ENCODE measurements around the gene FGFRL1. TPM values are rescaled to one million over a fixed set of nuclear protein-coding genes. Genes with fewer than 3 reads are reported as not detected.

The FGFRL1 gene
- total RNA-seq, 1 donor from 2014 or later, result 54.1 TPM

DNA sequence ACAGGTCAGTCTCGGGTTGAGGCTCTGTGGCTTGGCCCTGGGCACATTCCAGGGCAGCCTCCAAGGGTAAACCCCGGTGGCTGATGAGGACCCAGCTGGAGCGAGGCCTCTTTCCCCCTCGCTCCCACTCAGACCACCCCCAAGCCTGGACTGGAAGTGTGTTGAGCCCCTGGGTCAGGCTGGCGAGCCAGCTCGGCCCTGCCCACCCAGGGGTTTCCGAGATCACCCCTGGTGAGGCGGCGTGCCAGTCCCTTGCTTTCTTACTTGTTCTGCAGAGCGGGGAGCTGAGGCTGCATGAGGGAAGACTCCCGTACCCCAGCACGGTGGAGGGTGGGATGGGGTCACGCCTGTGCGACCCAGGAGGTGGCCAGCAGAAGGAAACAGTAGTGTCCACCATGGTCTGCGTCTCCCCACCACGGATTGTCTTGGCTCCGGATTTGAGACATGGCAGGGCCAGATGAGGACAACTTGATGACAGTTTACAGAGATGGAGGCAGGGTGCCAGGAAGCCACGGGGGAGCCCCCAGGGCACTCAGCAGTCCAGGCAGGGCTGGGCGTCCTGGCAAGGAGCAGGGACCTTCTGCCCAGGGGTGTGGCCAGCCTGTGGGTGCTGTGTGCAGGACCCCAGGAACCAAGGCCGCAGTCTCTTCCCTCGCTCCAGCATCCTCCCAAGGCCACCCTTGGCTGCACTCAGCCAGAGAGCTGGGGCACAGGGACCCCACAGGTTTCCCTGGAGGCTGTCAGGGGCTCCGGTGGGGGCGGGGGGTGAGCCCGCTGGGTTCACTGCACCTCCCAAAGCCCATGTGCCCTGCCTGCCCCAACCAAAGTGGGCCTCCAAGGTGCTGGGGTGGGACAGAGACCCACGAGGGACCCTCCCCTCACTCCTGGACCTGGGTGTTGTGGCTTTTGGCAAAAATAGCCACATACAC, 6.6 kb upstream of the FGFRL1 start:
- DNase-seq (ENCODE audit: low spot score), result no peak

- DNase-seq (ENCODE audit: low spot score), result no peak
Observed at GRCh38 chr4:1006856-1007255, 4.6 kb upstream of the FGFRL1 start.

DNA sequence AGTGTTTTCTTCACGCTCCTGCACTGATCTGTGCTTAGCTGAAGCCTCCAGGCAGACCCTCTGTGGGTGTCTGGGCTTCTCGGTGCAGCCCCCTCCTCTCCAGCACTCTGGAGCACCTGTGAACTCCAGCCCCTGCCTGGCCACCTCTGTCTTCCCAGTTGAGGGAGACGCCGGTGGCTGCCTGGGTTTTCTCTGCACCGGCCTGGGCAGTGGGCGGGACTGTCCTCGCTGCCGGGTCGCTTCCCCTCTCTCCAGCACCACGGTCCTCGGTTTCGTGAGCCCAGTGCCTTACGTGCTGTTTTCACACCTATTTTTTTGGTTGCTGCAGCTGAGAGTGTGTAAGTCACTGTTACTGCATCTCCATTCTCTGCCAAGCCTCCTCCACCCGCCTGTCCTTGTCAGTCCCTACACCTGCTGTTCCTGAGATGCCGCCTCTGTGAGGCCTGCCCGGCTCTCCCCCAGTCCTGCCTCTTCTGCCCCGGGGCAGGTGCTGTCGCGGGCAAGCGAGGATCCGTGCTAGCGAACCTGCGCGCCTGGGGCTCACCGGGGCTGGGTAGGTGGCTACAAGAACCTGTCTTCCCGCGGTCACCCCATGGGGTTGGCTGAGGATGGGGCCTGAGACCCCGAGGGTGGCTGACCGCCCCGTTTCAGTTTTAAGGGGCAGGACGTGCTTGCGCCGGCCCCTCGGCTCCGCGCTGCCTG, 2.4 kb upstream of the FGFRL1 start:
- DNase-seq (ENCODE audit: low spot score), result no peak

- DNase-seq (ENCODE audit: low spot score), result no peak
Observed at GRCh38 chr4:1009542-1010394, 1.7 kb upstream of the FGFRL1 start.

- DNase-seq (ENCODE audit: low spot score), result no peak
Observed at GRCh38 chr4:1010395-1011021, 918 bp upstream of the FGFRL1 start.

DNA sequence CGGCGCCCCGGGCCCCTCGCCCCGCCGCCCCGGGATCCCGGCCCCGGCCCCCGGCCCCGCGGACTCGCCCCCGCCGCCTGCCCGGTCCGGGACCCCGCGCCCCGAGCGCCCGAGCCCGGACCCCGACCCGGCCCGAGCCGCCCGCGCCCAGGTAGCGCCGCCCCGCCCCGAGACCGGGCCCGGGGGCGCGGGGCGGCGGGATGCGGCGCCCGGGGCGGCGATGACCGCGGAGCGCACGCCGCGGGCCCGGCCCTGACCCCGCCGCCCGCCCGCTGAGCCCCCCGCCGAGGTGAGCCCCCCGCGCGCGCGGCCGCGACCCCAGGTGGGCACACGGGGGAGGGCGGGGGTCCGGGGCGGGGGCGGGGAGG, 224 bp downstream of the FGFRL1 start:
- no peak for DNase-seq (ENCODE audit: low spot score)

- DNase-seq (ENCODE audit: low spot score), result no peak
Observed at GRCh38 chr4:1012034-1012739, 761 bp downstream of the FGFRL1 start.

DNA sequence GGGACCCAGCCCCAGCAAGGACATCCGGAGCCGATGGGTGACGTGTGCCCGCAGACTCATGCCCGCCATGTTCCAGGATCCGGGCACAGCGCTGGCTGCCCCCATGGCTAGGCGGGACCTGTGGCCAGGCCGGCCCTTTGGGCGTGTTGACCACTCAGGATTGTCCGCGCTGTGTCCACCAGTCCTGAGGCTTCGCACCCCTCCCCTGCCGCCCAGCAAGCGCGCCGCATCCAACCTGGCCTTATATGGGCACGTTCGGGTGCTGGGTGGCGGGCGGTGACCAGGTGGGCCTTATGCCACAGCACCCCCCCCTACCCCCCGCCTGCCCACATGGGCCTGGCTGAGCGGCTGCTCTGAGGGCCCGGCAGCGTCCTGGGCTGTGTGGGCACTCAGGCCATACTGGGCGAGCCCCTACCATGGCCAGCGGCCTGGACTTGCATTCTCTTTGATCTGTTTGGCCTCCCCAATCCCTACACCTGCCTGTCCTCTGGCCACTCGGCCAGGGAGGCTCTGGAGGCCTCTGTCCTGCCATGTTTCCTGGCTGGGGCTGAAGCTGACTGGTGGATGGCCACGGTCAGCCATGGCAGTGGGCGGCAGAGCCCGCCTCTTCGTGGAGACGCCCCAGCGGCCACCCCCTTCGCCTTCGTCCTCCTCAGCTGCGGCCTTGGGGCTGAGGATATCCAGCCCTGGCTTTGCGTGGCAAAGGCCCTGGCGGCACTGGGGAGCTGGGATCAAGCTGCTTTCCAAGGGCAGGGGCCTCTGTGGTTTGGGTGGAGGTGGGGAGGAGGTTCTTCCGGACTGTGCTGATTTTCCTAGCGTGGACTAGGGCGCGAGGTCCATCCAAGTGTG, 2.0 kb downstream of the FGFRL1 start:
- DNase-seq (ENCODE audit: low spot score), result no peak

DNA sequence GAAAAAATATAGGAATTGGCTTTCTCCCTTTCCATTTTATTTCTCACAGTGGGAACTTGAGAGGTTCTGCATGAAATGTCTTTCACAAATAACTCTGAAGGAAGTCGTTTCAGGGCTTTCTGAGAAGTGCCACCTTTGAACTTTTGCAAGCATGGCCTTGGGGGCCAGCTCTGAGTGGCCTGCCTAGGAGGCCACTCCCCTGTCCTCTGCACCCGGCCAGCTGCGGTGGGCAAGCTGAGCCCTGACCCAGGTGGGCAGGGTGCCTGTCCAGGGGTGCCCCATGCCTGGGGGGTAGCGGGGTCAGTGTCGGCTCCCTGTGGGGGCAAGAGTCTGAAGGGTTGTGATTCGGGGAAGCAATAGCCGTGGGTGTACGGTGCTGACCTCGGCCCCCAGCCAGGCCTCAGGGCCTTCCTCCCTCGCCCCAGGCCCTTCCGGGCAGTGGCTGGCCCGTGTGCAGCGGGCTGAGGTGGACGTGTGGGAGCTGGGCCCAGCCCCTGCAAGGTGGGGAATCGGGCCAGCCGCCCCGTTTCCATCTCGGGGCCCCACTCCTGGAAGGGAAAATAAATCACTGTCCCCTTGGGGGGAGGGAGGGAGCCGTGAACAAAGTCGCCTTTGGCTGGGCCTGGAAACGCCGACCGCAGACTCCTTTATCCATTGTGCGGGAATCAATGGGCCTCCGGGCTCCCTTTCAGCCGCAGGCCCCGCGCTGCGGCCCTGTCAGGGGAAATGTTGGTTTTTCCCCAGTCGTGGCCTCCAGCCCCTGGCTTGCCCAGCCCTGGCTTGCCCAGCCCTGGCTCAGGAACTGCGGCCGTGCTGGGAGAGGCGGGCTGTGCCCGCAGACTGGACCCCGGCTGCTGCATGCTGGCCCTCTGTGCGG, 3.1 kb downstream of the FGFRL1 start:
- DNase-seq (ENCODE audit: low spot score), result no peak

DNA sequence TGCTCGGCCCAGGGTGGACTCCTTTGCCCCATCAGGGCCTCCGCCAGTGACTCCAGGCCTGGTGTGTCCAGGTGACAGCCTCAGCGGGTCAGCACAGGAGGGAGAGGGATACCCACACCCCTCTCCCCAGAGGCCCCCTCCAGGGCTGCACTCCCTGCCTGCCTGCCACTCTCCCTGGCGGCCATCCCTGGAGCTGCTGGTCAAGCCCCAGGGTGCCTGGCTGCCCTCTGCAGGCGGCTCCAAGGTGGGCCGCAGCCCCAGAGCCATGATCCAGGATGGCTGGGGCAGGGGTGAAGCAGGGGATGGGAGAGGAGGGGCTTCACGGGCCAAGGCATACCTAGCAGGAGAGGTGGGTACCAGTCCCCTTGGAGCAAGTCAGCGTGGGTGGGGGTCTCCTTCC, 3.8 kb downstream of the FGFRL1 start:
- no peak for DNase-seq (ENCODE audit: low spot score)

- no peak for DNase-seq (ENCODE audit: low spot score)
Observed at GRCh38 chr4:1015746-1016145, 4.3 kb downstream of the FGFRL1 start.

DNA sequence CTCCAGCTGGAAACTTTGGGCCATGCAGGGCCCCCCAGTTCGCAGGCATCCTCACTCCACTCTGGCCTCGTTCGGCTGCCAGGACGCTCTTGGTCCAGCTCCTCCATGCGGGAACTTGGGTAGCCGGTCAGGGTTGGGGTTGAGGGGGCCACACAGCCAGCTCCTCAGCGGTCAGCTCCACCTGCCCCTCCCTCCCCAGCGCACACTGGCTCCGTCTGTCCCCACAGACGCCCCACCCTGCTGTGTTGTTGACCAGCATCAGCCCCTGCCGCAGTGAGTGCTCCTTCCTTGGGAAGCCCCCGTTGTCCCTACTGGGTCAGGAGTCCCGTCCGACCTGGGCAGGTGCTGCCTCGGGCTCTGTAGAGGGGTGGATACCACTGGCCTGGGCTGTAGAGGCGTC, 5.8 kb downstream of the FGFRL1 start:
- no peak for DNase-seq (ENCODE audit: low spot score)

DNA sequence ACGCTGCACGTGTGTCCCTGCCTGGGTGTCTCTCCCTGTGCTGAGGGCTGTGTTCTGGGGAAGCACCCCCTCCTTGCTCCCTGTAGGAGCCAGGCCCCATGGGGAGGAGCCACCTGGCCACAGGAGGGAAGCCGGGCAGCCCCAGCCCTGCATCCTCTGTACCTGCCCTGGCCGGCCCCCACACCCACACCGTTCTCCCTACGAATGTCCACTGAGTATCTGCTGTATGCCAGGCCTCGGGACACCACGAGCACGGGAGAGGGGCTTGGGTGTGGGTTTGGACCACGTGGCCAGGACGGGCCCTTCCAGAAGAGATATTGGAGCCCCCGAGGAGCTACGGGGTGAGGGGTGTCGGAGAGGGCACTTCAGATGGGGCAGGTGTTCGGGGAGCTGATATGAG, 6.3 kb downstream of the FGFRL1 start:
- no peak for DNase-seq (ENCODE audit: low spot score)

- DNase-seq (ENCODE audit: low spot score), result no peak
Observed at GRCh38 chr4:1018147-1019020, 7.0 kb downstream of the FGFRL1 start.

- DNase-seq (ENCODE audit: low spot score), result no peak
Observed at GRCh38 chr4:1019320-1019719, 7.9 kb downstream of the FGFRL1 start.

DNA sequence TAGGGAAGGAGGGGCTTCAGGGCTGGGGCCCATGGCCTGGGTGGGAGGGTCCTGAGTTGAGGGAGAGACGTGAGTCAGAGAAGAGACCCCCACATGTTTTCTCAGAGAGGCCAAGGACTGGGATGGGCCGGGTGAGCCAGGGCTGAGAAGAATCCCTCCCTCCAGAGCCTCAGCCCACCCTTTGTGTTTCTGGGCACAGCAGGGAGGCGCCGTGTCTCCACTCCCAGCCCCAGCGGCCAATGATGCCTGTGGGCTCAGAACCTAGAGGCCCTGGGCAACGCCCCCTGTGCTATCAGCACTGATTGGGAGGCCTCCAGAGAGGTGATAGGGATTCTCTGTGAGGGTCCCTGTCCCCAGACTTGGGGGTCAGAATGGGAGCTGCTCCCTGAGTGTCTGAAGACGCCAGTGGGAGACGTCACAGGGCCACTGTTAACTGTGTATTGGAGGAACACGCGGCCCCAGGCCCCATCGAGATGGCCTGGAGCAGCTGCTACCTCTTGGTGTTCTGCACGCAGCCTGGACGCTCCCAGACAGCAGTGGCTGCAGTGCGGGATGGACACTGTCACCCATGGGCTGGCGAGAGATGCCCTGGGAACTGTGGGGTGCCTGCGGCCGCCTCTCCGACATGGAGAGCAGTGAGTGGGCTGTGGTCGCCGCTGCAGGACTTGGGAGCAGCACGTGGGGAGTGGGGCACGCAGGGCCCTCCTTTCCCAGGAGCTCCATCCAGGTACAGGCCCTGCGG, 8.5 kb downstream of the FGFRL1 start:
- DNase-seq (ENCODE audit: low spot score), result no peak

Data from mesenteric fat pad (tissue), 1 donor.